A549 (cell line): ENCODE results near the gene LRRC39. TPM values are rescaled to one million over a fixed set of nuclear protein-coding genes. Genes with fewer than 3 reads are reported as not detected.

ENCODE experiments used
- ATAC-seq, 2 experiments: fragments of 200-7000 bp in 1 of 2; fragments of >200 bp in 1 of 2; cut with Nextera tagmentation in 1 of 2; cut with Tn5 transposase in 1 of 2; 3 replicates each; pipeline versions ENCODE4 v1.8.0 to v1.9.1; 2018 to 2020; ENCODE audit warnings: mild to moderate bottlenecking in 1 of 2, moderate library complexity in 1 of 2
- CTCF ChIA-PET: fragments of 300-600 bp; sonication (Branson Sonifier 250); formaldehyde crosslinking; extraction: SDS; loops from one replicate; lab custom pipeline; 2021; ENCODE audit warnings: antibody characterized with exemption, inconsistent platforms; lab: Yijun Ruan, JAX
- POLR2A ChIA-PET: fragments of 350-600 bp; formaldehyde crosslinking; extraction: SDS; loops from one replicate; lab custom pipeline; 2021; ENCODE audit warnings: antibody characterized with exemption, inconsistent platforms; lab: Yijun Ruan, JAX
- DNase-seq, 2 experiments: peaks; one replicate each; pipeline versions ENCODE4 v3.0.0 to v3.0.0-alpha.2; 2011 to 2016; ENCODE audit warnings: low read depth in 1 of 2, low spot score in 1 of 2
- FAIRE-seq: peaks from 2 replicates; lab custom pipeline; 2011; peaks lifted over from hg19 to GRCh38; lab: Jason Lieb, UNC
- H3K27ac ChIP-seq, 2 experiments: fragments of >200 bp; sonication (Bioruptor Twin); formaldehyde crosslinking; 3 replicates each; pipeline ENCODE4 v1.5.1; 2016 to 2017
- H3K4me1 ChIP-seq: fragments of >200 bp; sonication (Bioruptor Twin); formaldehyde crosslinking; 3 replicates; pipeline ENCODE4 v1.6.1; 2016
- H3K4me2 ChIP-seq: fragments of >200 bp; sonication (Bioruptor Twin); formaldehyde crosslinking; 3 replicates; pipeline ENCODE4 v1.6.1; 2016
- H3K4me3 ChIP-seq: fragments of >200 bp; sonication (Bioruptor Twin); formaldehyde crosslinking; 3 replicates; pipeline ENCODE4 v1.5.1; 2016
- H3K9me3 ChIP-seq: fragments of >200 bp; sonication (Bioruptor Twin); formaldehyde crosslinking; 3 replicates; pipeline ENCODE4 v1.6.1; 2016
- ATOH8 ChIP-seq: fragments of 250-450 bp; sonication (Bioruptor Pico); IDR thresholded peaks from 2 replicates; pipeline ENCODE4 v1.5.0; 2020; ENCODE audit warnings: low read depth, mild to moderate bottlenecking, moderate library complexity
- CBX8 ChIP-seq: fragments of 200-600 bp; sonication (generic); IDR thresholded peaks from 2 replicates; pipeline ENCODE4 v1.6.1; 2016
- CTCF ChIP-seq: fragments of >200 bp; sonication (Bioruptor Twin); formaldehyde crosslinking; IDR thresholded peaks from 3 replicates; pipeline ENCODE4 v1.5.1; 2016
- FOSL2 ChIP-seq, 2 experiments: fragments of 450-650 bp in 1 of 2; fragments of >200 bp in 1 of 2; sonication (Bioruptor Twin) in 1 of 2; formaldehyde crosslinking; IDR thresholded peaks; 2 replicates each; pipeline versions ENCODE4 v1.5.0 to v1.6.1; 2016 to 2020; ENCODE audit warnings: mild to moderate bottlenecking in 1 of 2, moderate library complexity in 1 of 2
- HOXB13 ChIP-seq: fragments of 250-450 bp; sonication (Bioruptor Pico); IDR thresholded peaks from 2 replicates; pipeline ENCODE4 v1.5.0; 2020; ENCODE audit warnings: low read depth, mild to moderate bottlenecking, moderate library complexity
- KDM1A ChIP-seq: fragments of 200-600 bp; sonication (generic); IDR thresholded peaks from 2 replicates; pipeline ENCODE4 v1.6.1; 2016; ENCODE audit warnings: low read depth, mild to moderate bottlenecking
- KDM5A ChIP-seq: fragments of 200-600 bp; sonication (generic); IDR thresholded peaks from 2 replicates; pipeline ENCODE4 v1.6.1; 2016; ENCODE audit warnings: antibody characterized with exemption, mild to moderate bottlenecking
- MAFK ChIP-seq: fragments of 450-650 bp; IDR thresholded peaks from 2 replicates; pipeline ENCODE4 v1.6.1; 2014; ENCODE audit not compliant: partially characterized antibody
- NR3C1 ChIP-seq: fragments of >200 bp; sonication (Bioruptor Twin); formaldehyde crosslinking; IDR thresholded peaks from 3 replicates; pipeline ENCODE4 v1.6.1; 2017
- PHF8 ChIP-seq: fragments of 200-600 bp; sonication (generic); IDR thresholded peaks from 2 replicates; pipeline ENCODE4 v1.6.1; 2016; ENCODE audit warnings: low read depth, mild to moderate bottlenecking, antibody characterized with exemption, moderate library complexity, borderline replicate concordance
- RNF2 ChIP-seq: fragments of 200-600 bp; sonication (generic); IDR thresholded peaks from 2 replicates; pipeline ENCODE4 v1.6.1; 2016; ENCODE audit warnings: low read depth, mild to moderate bottlenecking, antibody characterized with exemption, moderate library complexity, borderline replicate concordance
- SMC3 ChIP-seq: fragments of >200 bp; sonication (Bioruptor Twin); formaldehyde crosslinking; IDR thresholded peaks from 3 replicates; pipeline ENCODE4 v1.6.1; 2018; ENCODE audit warnings: inconsistent platforms
- ZSCAN20 ChIP-seq: fragments of 250-450 bp; sonication (Bioruptor Pico); IDR thresholded peaks from 2 replicates; pipeline ENCODE4 v1.8.0; 2022; ENCODE audit warnings: mild to moderate bottlenecking, moderate library complexity
- WGBS: methylation state at CpG from one replicate; pipeline ENCODE4 v1.1.6; 2017; ENCODE audit errors: missing lambda C conversion rate; 5-methylcytosine and 5-hydroxymethylcytosine counted together
- polyA plus RNA-seq, 4 experiments: library from polyadenylated mRNA; depleted of rRNA in 3 of 4; stranded (reverse); fragments of >200 nt; fragmentation: RNase III in 1 of 4; extraction: RNeasy Plus Mini Kit Qiagen cat#74134 plus additional on column Dnase treatment in 1 of 4; gene quantifications; 2 replicates in 3 of 4; 3 replicates in 1 of 4; pipeline ENCODE4 v1.2.3, GENCODE V29; 2011 to 2017

The LRRC39 gene
- polyA plus RNA-seq, 2 of the 4 experiments (the other 2 are of a cell fraction), result 0.32 to 0.45 TPM

GRCh38 chr1:100130552-100131077 lies 47.4 kb downstream of the LRRC39 start:
- TF ChIP-seq CBX8, result no peak
- TF ChIP-seq NR3C1, result no peak
- no peak for TF ChIP-seq KDM1A
- TF ChIP-seq ZSCAN20 (CRISPR knock-in tag), result no peak
- no peak for TF ChIP-seq FOSL2 (IDR thresholded peaks at IDR 0.05)
- no peak for TF ChIP-seq FOSL2 (CRISPR knock-in tag; IDR thresholded peaks at IDR 0.05)
- no peak for TF ChIP-seq ATOH8 (CRISPR knock-in tag)
- no peak for TF ChIP-seq HOXB13 (CRISPR knock-in tag)
- TF ChIP-seq SMC3, result no peak
- no peak for TF ChIP-seq PHF8
- ATAC-seq (no peak), DNase-seq (no peak), FAIRE-seq (no peak)
- H3K4me2 ChIP-seq, result peak overlapping the region; percentile 81
- H3K4me1 ChIP-seq, result peaks cover 24% of the 10 kb centered on the region
- no peaks in the 10 kb centered on the region for H3K9me3 ChIP-seq
- H3K27ac ChIP-seq, result no peak overlapping the region
- ChIA-PET POLR2A (no interaction called here), CTCF (interaction anchor here (0.6 kb wide), 1 partner anchor 87 kb away, joined by 4 read pairs; no protein-coding TSS in a partner anchor)
- no peak overlapping the region for H3K4me3 ChIP-seq
- 68% methylated on average over 5 of the region's 5 CpGs for WGBS

- 89% methylated on average over 1 of the region's 1 CpG for WGBS
- Histone ChIP-seq H3K27ac (no peak overlapping the region), H3K4me1 (peaks cover 16% of the 10 kb centered on the region), H3K4me2 (no peak overlapping the region), H3K4me3 (no peak overlapping the region), H3K9me3 (no peaks in the 10 kb centered on the region)
- FAIRE-seq, result no peak
- CTCF ChIA-PET, result no interaction called here
- no peak for ATAC-seq
- POLR2A ChIA-PET, result no interaction called here
- TF ChIP-seq CTCF (no peak), MAFK (peak; percentile 65)
- no peak for DNase-seq
Measured at GRCh38 chr1:100127226-100127625, 50.8 kb downstream of the LRRC39 start.

GRCh38 chr1:100122177-100122576 lies 55.9 kb downstream of the LRRC39 start:
- Histone ChIP-seq H3K9me3 (no peaks in the 10 kb centered on the region), H3K4me1 (no peaks in the 10 kb centered on the region), H3K27ac (no peak overlapping the region), H3K4me2 (no peak overlapping the region), H3K4me3 (no peak overlapping the region)
- FAIRE-seq (no peak), ATAC-seq (no peak), DNase-seq (no peak)
- WGBS, result 90% methylated on average over 1 of the region's 1 CpG
- no peak for TF ChIP-seq RNF2
- ChIA-PET CTCF (no interaction called here), POLR2A (no interaction called here)

- no peaks in the 10 kb centered on the region for H3K9me3 ChIP-seq
- ATAC-seq, result no peak
- H3K4me1 ChIP-seq, result no peaks in the 10 kb centered on the region
- H3K4me2 ChIP-seq, result no peak overlapping the region
- H3K4me3 ChIP-seq, result no peak overlapping the region
- H3K27ac ChIP-seq, result no peak overlapping the region
- 96% methylated on average over 4 of the region's 4 CpGs for WGBS
- no peak for DNase-seq
- no peak for TF ChIP-seq CBX8
- no peak for FAIRE-seq
- ChIA-PET POLR2A (no interaction called here), CTCF (no interaction called here)
Measured at GRCh38 chr1:100115524-100115923, 62.5 kb downstream of the LRRC39 start.

GRCh38 chr1:100109554-100110066 lies 68.4 kb downstream of the LRRC39 start:
- H3K9me3 ChIP-seq, result no peaks in the 10 kb centered on the region
- H3K4me3 ChIP-seq, result no peak overlapping the region
- H3K4me1 ChIP-seq, result no peaks in the 10 kb centered on the region
- TF ChIP-seq KDM5A, result no peak
- TF ChIP-seq MAFK, result peak; percentile 58
- TF ChIP-seq, all 56 proteins: peak for 1
- CTCF ChIA-PET, result interaction anchor here (0.6 kb wide), 1 partner anchor 45 kb away, joined by 5 read pairs; no protein-coding TSS in a partner anchor
- POLR2A ChIA-PET, result no interaction called here
- DNase-seq (no peak), FAIRE-seq (no peak), ATAC-seq (no peak)
- Histone ChIP-seq H3K4me2 (no peak overlapping the region), H3K27ac (no peak overlapping the region)
